Activated CD4-positive, alpha-beta memory T cell treated with anti-CD3 and anti-CD28 coated beads, Interleukin-2, amount 10 ng/mL, durations not matched to agents 7 days and 5 days (primary cell): ENCODE measurements around the gene RREB1. TPM values are rescaled to one million over a fixed set of nuclear protein-coding genes. Genes with fewer than 3 reads are reported as not detected.

Source experiments
- CTCF ChIA-PET: fragments of 350-600 bp; sonication (Branson Sonifier 250); formaldehyde crosslinking; loops from one replicate; lab custom pipeline; 2021; ENCODE audit warnings: antibody characterized with exemption, inconsistent platforms; lab: Charles Lee
- POLR2A ChIA-PET: fragments of 350-600 bp; sonication (Branson Sonifier 250); formaldehyde crosslinking; loops from one replicate; lab custom pipeline; 2021; ENCODE audit warnings: antibody characterized with exemption; lab: Charles Lee
- DNase-seq: peaks from one replicate; pipeline ENCODE4 v3.0.0-alpha.2; 2020
- H3K27ac Mint-ChIP-seq: one replicate; pipeline ENCODE4 v1.8.0; 2021; ENCODE audit warnings: mild to moderate bottlenecking, mixed read lengths
- H3K27me3 Mint-ChIP-seq: one replicate; pipeline ENCODE4 v1.8.0; 2021; ENCODE audit warnings: mixed read lengths
- H3K36me3 Mint-ChIP-seq: one replicate; pipeline ENCODE4 v1.8.0; 2021; ENCODE audit warnings: low read depth, mixed read lengths
- H3K4me1 Mint-ChIP-seq: one replicate; pipeline ENCODE4 v1.8.0; 2021; ENCODE audit warnings: mixed read lengths
- H3K4me3 Mint-ChIP-seq: one replicate; pipeline ENCODE4 v1.8.0; 2021; ENCODE audit warnings: mild to moderate bottlenecking, mixed read lengths
- H3K9me3 Mint-ChIP-seq: one replicate; pipeline ENCODE4 v1.8.0; 2021; ENCODE audit warnings: mixed read lengths
- total RNA-seq, 2 experiments: library from RNA; stranded (reverse); gene quantifications; one replicate each; pipeline ENCODE4 v1.2.3, GENCODE V29; 2021

RREB1 gene
- total RNA-seq, 2 experiments from 2014 or later: 26.5 to 27.9 TPM

- H3K36me3 Mint-ChIP-seq: peaks cover 65% of the 10 kb centered on the region
- H3K4me3 Mint-ChIP-seq: no peak overlapping the region
- no peak overlapping the region for H3K27ac Mint-ChIP-seq
- no peak for DNase-seq
- H3K27me3 Mint-ChIP-seq: no peaks in the 10 kb centered on the region
- no peaks in the 10 kb centered on the region for H3K9me3 Mint-ChIP-seq
- no peaks in the 10 kb centered on the region for H3K4me1 Mint-ChIP-seq
- POLR2A ChIA-PET: interaction anchor here (1.2 kb wide), 1 partner anchor 99 kb away, joined by 3 read pairs; the partner anchor contains the start of genes CAGE1 and RIOK1
- CTCF ChIA-PET: no interaction called here
Measured at GRCh38 chr6:7290079-7290478, 182.3 kb downstream of the RREB1 start.

GRCh38 chr6:7292596-7293255 lies 185.0 kb downstream of the RREB1 start:
- no peak for DNase-seq
- Mint-ChIP-seq H3K27me3 (no peaks in the 10 kb centered on the region), H3K9me3 (no peaks in the 10 kb centered on the region), H3K4me1 (peaks cover 3% of the 10 kb centered on the region), H3K27ac (peak overlapping the region; percentile 0), H3K4me3 (no peak overlapping the region), H3K36me3 (peaks cover 61% of the 10 kb centered on the region)
- ChIA-PET CTCF (interaction anchor here (1.6 kb wide), 1 partner anchor 17 kb away, joined by 6 read pairs; no protein-coding TSS in a partner anchor), POLR2A (no interaction called here)

- POLR2A ChIA-PET: interaction anchor here (1.0 kb wide), 1 partner anchor 9 kb away, joined by 3 read pairs; no protein-coding TSS in a partner anchor
Measured at GRCh38 chr6:7295916-7296315, 188.2 kb downstream of the RREB1 start.

GRCh38 chr6:7296602-7297001 lies 188.8 kb downstream of the RREB1 start:
- POLR2A ChIA-PET: no interaction called here
- Mint-ChIP-seq H3K4me1 (peaks cover 14% of the 10 kb centered on the region), H3K27ac (no peak overlapping the region), H3K36me3 (peaks cover 68% of the 10 kb centered on the region), H3K4me3 (no peak overlapping the region), H3K9me3 (no peaks in the 10 kb centered on the region), H3K27me3 (no peaks in the 10 kb centered on the region)
- CTCF ChIA-PET: interaction anchor here (0.6 kb wide), 1 partner anchor 226 kb away, joined by 4 read pairs; no protein-coding TSS in a partner anchor
- DNase-seq: no peak

More at GRCh38 chr6:7295916-7296315, 188.2 kb downstream of the RREB1 start:
- Mint-ChIP-seq H3K36me3 (peaks cover 65% of the 10 kb centered on the region), H3K27ac (no peak overlapping the region), H3K4me1 (peaks cover 8% of the 10 kb centered on the region), H3K27me3 (no peaks in the 10 kb centered on the region), H3K4me3 (no peak overlapping the region), H3K9me3 (no peaks in the 10 kb centered on the region)
- CTCF ChIA-PET: no interaction called here
- DNase-seq: no peak

- DNase-seq: no peak
- H3K27ac Mint-ChIP-seq: no peak overlapping the region
- CTCF ChIA-PET: no interaction called here
- peaks cover 68% of the 10 kb centered on the region for H3K36me3 Mint-ChIP-seq
- no peaks in the 10 kb centered on the region for H3K27me3 Mint-ChIP-seq
- no peak overlapping the region for H3K4me3 Mint-ChIP-seq
- POLR2A ChIA-PET: no interaction called here
- H3K9me3 Mint-ChIP-seq: no peaks in the 10 kb centered on the region
- H3K4me1 Mint-ChIP-seq: peaks cover 18% of the 10 kb centered on the region
Measured at GRCh38 chr6:7298113-7298512, 190.4 kb downstream of the RREB1 start.

- Mint-ChIP-seq H3K27ac (no peak overlapping the region), H3K36me3 (peaks cover 86% of the 10 kb centered on the region), H3K4me3 (no peak overlapping the region), H3K4me1 (peaks cover 32% of the 10 kb centered on the region), H3K27me3 (no peaks in the 10 kb centered on the region), H3K9me3 (no peaks in the 10 kb centered on the region)
- ChIA-PET POLR2A (interaction anchor here (1.3 to 1.4 kb wide), 3 partner anchors 11 to 18 kb away, joined by 4 to 5 read pairs (median 4); no protein-coding TSS in a partner anchor), CTCF (interaction anchor here (1.2 kb wide), 1 partner anchor 124 kb away, joined by 3 read pairs; no protein-coding TSS in a partner anchor)
- DNase-seq: no peak
Measured at GRCh38 chr6:7300926-7301325, 193.2 kb downstream of the RREB1 start.

Other genes starting within 250 kb of the RREB1 start
- gene SSR1, start 205.2 kb downstream of the RREB1 start, total RNA-seq: 100 to 1,000 TPM; 182 to 188 TPM